Tibial artery (tissue), 4 donors: ENCODE data around the gene PXYLP1.
A peak's percentile ranks its signal among the peaks of the same experiment; 100 is the strongest.

Source experiments
- DNase-seq, 2 donors: peaks; one replicate each; pipeline ENCODE4 v3.0.0-alpha.2; 2019
- H3K27ac ChIP-seq, 2 donors: fragments of 200-600 bp; sonication (generic) in 1 of 2; 1 replicate in 1 of 2; 2 replicates in 1 of 2; pipeline ENCODE4 v1.5.1; 2018 to 2019; ENCODE audit warnings: mild to moderate bottlenecking in 1 of 2
- H3K27me3 ChIP-seq, 2 donors: fragments of 200-600 bp; sonication (generic) in 1 of 2; one replicate each; pipeline versions ENCODE4 v1.5.1 to v1.6.0; 2016 to 2019
- H3K36me3 ChIP-seq, 3 donors: fragments of 200-600 bp; sonication (generic) in 2 of 3; one replicate each; pipeline ENCODE4 v1.5.1; 2016 to 2019; ENCODE audit warnings: mild to moderate bottlenecking in 2 of 3
- H3K4me1 ChIP-seq, 4 donors: fragments of 200-600 bp; sonication (generic) in 2 of 4; 1 replicate in 3 of 4; 2 replicates in 1 of 4; pipeline ENCODE4 v1.5.1; 2016 to 2019
- H3K4me3 ChIP-seq, 2 donors: fragments of 200-600 bp; sonication (generic) in 1 of 2; 1 replicate in 1 of 2; 2 replicates in 1 of 2; pipeline ENCODE4 v1.5.1; 2018 to 2019; ENCODE audit warnings: mild to moderate bottlenecking in 2 of 2
- H3K9me3 ChIP-seq, 3 donors: fragments of 200-600 bp; sonication (generic) in 1 of 3; one replicate each; pipeline ENCODE4 v1.5.1; 2016 to 2019
- intact Hi-C: fragments of 100-400 bp; cut with DNase I; formaldehyde crosslinking; loops from one replicate; pipeline ENCODE4 v1.15.0; 2023; ENCODE audit warnings: low total_unique reads
- TF ChIP-seq, protein P1 (sequence below), 2 experiments: fragments of 200-600 bp in 1 of 2; fragments of 450-650 bp in 1 of 2; IDR thresholded peaks; one replicate each; pipeline ENCODE4 v1.5.1; 2017 to 2019; ENCODE audit warnings: antibody characterized with exemption in 2 of 2, mild to moderate bottlenecking in 1 of 2, moderate library complexity in 1 of 2

PXYLP1 gene

GRCh38 chr3:141255137-141255845, 23.7 kb downstream of the PXYLP1 start:
- no peaks in the 10 kb centered on the region for H3K27me3 ChIP-seq
- peaks cover 0 to 12% (median 0%) of the 10 kb centered on the region in 4 donors for H3K4me1 ChIP-seq
- no peak overlapping the region for H3K4me3 ChIP-seq
- no peak overlapping the region for H3K27ac ChIP-seq
- peaks cover 0 to 4% (median 3%) of the 10 kb centered on the region in 3 donors for H3K36me3 ChIP-seq
- intact Hi-C loops = no loop called here
- TF ChIP-seq, protein P1, sequence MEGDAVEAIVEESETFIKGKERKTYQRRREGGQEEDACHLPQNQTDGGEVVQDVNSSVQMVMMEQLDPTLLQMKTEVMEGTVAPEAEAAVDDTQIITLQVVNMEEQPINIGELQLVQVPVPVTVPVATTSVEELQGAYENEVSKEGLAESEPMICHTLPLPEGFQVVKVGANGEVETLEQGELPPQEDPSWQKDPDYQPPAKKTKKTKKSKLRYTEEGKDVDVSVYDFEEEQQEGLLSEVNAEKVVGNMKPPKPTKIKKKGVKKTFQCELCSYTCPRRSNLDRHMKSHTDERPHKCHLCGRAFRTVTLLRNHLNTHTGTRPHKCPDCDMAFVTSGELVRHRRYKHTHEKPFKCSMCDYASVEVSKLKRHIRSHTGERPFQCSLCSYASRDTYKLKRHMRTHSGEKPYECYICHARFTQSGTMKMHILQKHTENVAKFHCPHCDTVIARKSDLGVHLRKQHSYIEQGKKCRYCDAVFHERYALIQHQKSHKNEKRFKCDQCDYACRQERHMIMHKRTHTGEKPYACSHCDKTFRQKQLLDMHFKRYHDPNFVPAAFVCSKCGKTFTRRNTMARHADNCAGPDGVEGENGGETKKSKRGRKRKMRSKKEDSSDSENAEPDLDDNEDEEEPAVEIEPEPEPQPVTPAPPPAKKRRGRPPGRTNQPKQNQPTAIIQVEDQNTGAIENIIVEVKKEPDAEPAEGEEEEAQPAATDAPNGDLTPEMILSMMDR (IDR thresholded peaks at IDR 0.05) = no peak
- no peaks in the 10 kb centered on the region for H3K9me3 ChIP-seq
- DNase-seq = peak in 1 of 2 donors; percentile 35

GRCh38 chr3:141255846-141256261, 24.2 kb downstream of the PXYLP1 start:
- Histone ChIP-seq H3K4me1 (peaks cover 0 to 12% (median 0%) of the 10 kb centered on the region in 4 donors), H3K9me3 (no peaks in the 10 kb centered on the region), H3K4me3 (no peak overlapping the region), H3K27me3 (no peaks in the 10 kb centered on the region), H3K27ac (no peak overlapping the region), H3K36me3 (peaks cover 0 to 10% (median 8%) of the 10 kb centered on the region in 3 donors)
- intact Hi-C loops = no loop called here
- TF ChIP-seq, protein P1 (IDR thresholded peaks at IDR 0.05) = peak; percentile 13 to 18
- DNase-seq = peak in 1 of 2 donors; percentile 65

GRCh38 chr3:141256820-141257219, 25.2 kb downstream of the PXYLP1 start:
- Histone ChIP-seq H3K27ac (no peak overlapping the region), H3K9me3 (no peaks in the 10 kb centered on the region), H3K36me3 (peaks cover 0 to 17% (median 10%) of the 10 kb centered on the region in 3 donors), H3K4me1 (peaks cover 0 to 17% (median 1%) of the 10 kb centered on the region in 4 donors), H3K4me3 (no peak overlapping the region), H3K27me3 (no peaks in the 10 kb centered on the region)
- peak in 1 of 2 donors; percentile 17 for DNase-seq
- TF ChIP-seq, protein P1 (IDR thresholded peaks at IDR 0.05) = no peak
- intact Hi-C loops = no loop called here

DNA sequence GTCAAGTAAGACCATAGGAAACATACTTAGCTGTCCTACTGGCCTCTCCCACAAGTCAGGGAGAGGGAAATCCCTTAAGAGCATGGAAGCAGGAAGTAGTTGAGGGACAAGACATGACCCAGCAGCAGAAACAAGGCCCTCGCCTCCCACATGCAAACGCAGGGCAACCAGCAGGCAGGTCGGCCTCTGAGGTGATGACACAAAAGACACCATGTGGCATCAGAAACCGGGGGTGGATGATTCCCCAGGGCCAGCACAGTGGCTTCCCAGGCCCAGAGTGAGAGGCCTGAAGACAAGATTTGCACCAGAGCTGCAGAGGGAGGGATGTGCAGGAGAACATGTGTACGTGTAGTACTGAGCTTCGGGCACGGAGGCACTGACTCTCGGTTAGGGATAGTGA, 26.3 kb downstream of the PXYLP1 start:
- peak in 1 of 2 donors; percentile 49 for DNase-seq
- no peak overlapping the region for H3K4me3 ChIP-seq
- no peaks in the 10 kb centered on the region for H3K9me3 ChIP-seq

GRCh38 chr3:141258973-141259372, 27.3 kb downstream of the PXYLP1 start:
- intact Hi-C loops = no loop called here
- DNase-seq = no peak

More for the DNA sequence above, 26.3 kb downstream of the PXYLP1 start:
- peaks cover 0 to 21% (median 4%) of the 10 kb centered on the region in 4 donors for H3K4me1 ChIP-seq
- no peaks in the 10 kb centered on the region for H3K27me3 ChIP-seq
- TF ChIP-seq, protein P1 (IDR thresholded peaks at IDR 0.05) = no peak
- intact Hi-C loops = no loop called here
- no peak overlapping the region for H3K27ac ChIP-seq
- peaks cover 0 to 17% (median 10%) of the 10 kb centered on the region in 3 donors for H3K36me3 ChIP-seq

More at GRCh38 chr3:141258973-141259372, 27.3 kb downstream of the PXYLP1 start:
- H3K27me3 ChIP-seq = no peaks in the 10 kb centered on the region
- H3K4me1 ChIP-seq = peaks cover 0 to 31% (median 4%) of the 10 kb centered on the region in 4 donors
- H3K4me3 ChIP-seq = no peak overlapping the region
- H3K9me3 ChIP-seq = no peaks in the 10 kb centered on the region
- peaks cover 0 to 23% (median 10%) of the 10 kb centered on the region in 3 donors for H3K36me3 ChIP-seq
- H3K27ac ChIP-seq = no peak overlapping the region
- TF ChIP-seq, protein P1 (IDR thresholded peaks at IDR 0.05) = no peak
